Thoracic aorta (tissue), 2 donors: Measurements from ENCODE around the gene MPP3. TPM values are rescaled to one million over a fixed set of nuclear protein-coding genes. Genes with fewer than 3 reads are reported as not detected.

Experiments
- ATAC-seq: fragments of 150-250 bp; one replicate; pipeline ENCODE4 v1.8.0; 2017; ENCODE audit warnings: low read depth; ENCODE audit not compliant: insufficient number of reproducible peaks, low FRiP score
- DNase-seq: peaks from one replicate; pipeline ENCODE4 v3.0.0-alpha.2; 2020; ENCODE audit warnings: low spot score
- H3K27ac ChIP-seq, 2 donors: fragments of 200-600 bp; sonication (generic); 1 replicate in 1 of 2; 2 replicates in 1 of 2; pipeline ENCODE4 v1.5.1; 2016; ENCODE audit warnings: mild to moderate bottlenecking in 2 of 2, moderate library complexity in 2 of 2
- H3K27me3 ChIP-seq: fragments of 200-600 bp; sonication (generic); replicated peaks from 2 replicates; pipeline ENCODE4 v1.6.0; 2016; ENCODE audit warnings: mild to moderate bottlenecking; ENCODE audit not compliant: insufficient read depth
- H3K36me3 ChIP-seq: fragments of 200-600 bp; sonication (generic); one replicate; pipeline ENCODE4 v1.5.1; 2016
- H3K4me1 ChIP-seq, 2 donors: fragments of 200-600 bp; sonication (generic); 1 replicate in 1 of 2; 2 replicates in 1 of 2; pipeline versions ENCODE4 v1.5.1 to v1.6.0; 2016; ENCODE audit warnings: low read depth in 2 of 2, mild to moderate bottlenecking in 1 of 2; ENCODE audit not compliant: control insufficient read depth in 1 of 2
- H3K4me3 ChIP-seq: fragments of 200-600 bp; sonication (generic); 2 replicates; pipeline ENCODE4 v1.5.1; 2016; ENCODE audit warnings: mild to moderate bottlenecking
- H3K9me3 ChIP-seq: fragments of 200-600 bp; sonication (generic); 2 replicates; pipeline ENCODE4 v1.5.1; 2016
- CTCF ChIP-seq: fragments of 200-600 bp; sonication (generic); IDR thresholded peaks from one replicate; pipeline ENCODE4 v1.5.1; 2019; ENCODE audit warnings: antibody characterized with exemption
- total RNA-seq, 2 donors: library from RNA; depleted of rRNA; stranded (reverse); fragments of >200 nt; gene quantifications; one replicate each; pipeline versions ENCODE4 v1.1.0 to v1.2.3, GENCODE V29; 2016

Gene MPP3
- total RNA-seq, 2 donors from 2014 or later, result 32.8 to 73.8 TPM

DNA sequence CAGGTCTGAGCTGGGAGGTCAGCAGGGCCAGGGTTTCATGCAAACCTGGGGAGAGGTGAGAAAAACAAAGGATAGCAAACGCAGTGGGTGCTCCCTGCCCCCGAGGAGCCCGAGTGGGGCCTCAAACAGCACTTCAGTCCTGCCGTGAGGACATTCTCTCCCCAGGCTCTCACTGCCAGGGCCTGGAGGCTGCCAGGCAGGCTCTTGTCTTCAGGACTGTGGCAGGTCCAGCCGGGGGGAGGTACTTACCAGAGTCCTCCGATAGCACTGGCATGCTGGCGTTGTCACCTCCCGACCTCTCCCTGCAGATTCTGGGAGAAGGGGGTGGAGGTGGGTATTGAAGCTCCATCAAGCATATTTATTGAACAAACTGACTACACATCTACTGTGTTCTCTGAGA lies 1.3 kb downstream of the MPP3 start:
- no peak for TF ChIP-seq CTCF
- H3K27ac ChIP-seq, result no peak overlapping the region
- peaks cover 6 to 24% of the 10 kb centered on the region in 2 donors for H3K4me1 ChIP-seq
- no peak overlapping the region for H3K4me3 ChIP-seq
- DNase-seq (no peak), ATAC-seq (no peak)
- peaks cover 19% of the 10 kb centered on the region for H3K36me3 ChIP-seq
- H3K9me3 ChIP-seq, result no peaks in the 10 kb centered on the region
- no peaks in the 10 kb centered on the region for H3K27me3 ChIP-seq

- H3K27ac ChIP-seq, result no peak overlapping the region
- no peaks in the 10 kb centered on the region for H3K9me3 ChIP-seq
- no peak overlapping the region for H3K4me3 ChIP-seq
- peaks cover 23% of the 10 kb centered on the region for H3K36me3 ChIP-seq
- H3K27me3 ChIP-seq, result no peaks in the 10 kb centered on the region
- TF ChIP-seq CTCF, result no peak
- ATAC-seq (no peak), DNase-seq (no peak)
- H3K4me1 ChIP-seq, result peaks cover 6 to 24% of the 10 kb centered on the region in 2 donors
These were observed 2.3 kb downstream of the MPP3 start for GRCh38 chr17:43830510-43831140.

DNA sequence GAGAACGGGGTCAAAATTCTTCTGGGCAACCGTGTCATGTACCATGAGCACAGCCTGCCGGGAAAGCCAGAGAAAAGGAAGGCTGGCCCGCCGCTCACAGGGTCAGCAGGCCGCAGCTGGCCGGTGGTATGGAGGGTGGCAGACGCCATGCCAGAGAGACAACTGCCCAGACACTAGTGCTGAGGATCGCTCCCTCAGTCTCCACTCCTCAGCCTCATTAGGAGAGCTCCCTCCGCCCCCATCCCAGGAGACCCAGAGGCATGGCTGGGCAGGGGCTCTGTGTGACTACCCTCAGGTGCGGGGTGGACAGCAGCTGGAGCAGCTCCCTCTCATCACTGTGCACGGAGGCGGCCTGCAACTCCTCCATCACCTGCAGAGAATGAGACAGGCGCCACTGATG lies 3.2 kb downstream of the MPP3 start:
- no peak for TF ChIP-seq CTCF
- no peaks in the 10 kb centered on the region for H3K9me3 ChIP-seq
- peaks cover 6 to 24% of the 10 kb centered on the region in 2 donors for H3K4me1 ChIP-seq
- no peak for DNase-seq
- H3K4me3 ChIP-seq, result no peak overlapping the region
- ATAC-seq, result no peak
- peaks cover 30% of the 10 kb centered on the region for H3K36me3 ChIP-seq
- H3K27me3 ChIP-seq, result no peaks in the 10 kb centered on the region
- H3K27ac ChIP-seq, result no peak overlapping the region

- ATAC-seq, result no peak
- H3K27me3 ChIP-seq, result no peaks in the 10 kb centered on the region
- H3K4me3 ChIP-seq, result no peak overlapping the region
- no peak for TF ChIP-seq CTCF
- no peak overlapping the region for H3K27ac ChIP-seq
- peaks cover 35% of the 10 kb centered on the region for H3K36me3 ChIP-seq
- H3K9me3 ChIP-seq, result no peaks in the 10 kb centered on the region
- H3K4me1 ChIP-seq, result peaks cover 3 to 25% of the 10 kb centered on the region in 2 donors
- no peak for DNase-seq
These were observed 5.3 kb downstream of the MPP3 start for GRCh38 chr17:43827596-43827995.

- no peak for TF ChIP-seq CTCF
- Histone ChIP-seq H3K27me3 (no peaks in the 10 kb centered on the region), H3K9me3 (no peaks in the 10 kb centered on the region), H3K4me3 (no peak overlapping the region), H3K27ac (no peak overlapping the region), H3K36me3 (peaks cover 35% of the 10 kb centered on the region), H3K4me1 (peaks cover 0 to 14% of the 10 kb centered on the region in 2 donors)
- ATAC-seq (no peak), DNase-seq (no peak)
These were observed 6.7 kb downstream of the MPP3 start for GRCh38 chr17:43826206-43826605.
